Activated CD4-positive, alpha-beta T cell treated with anti-CD3 and anti-CD28 coated beads, Interleukin-2, amount 50 U/mL, for 1 hour (primary cell): ENCODE results near the gene KLF1.
"Not testable (repeated sequence)": the region's sequence is repeated elsewhere in the genome, so short reads cannot be mapped to it uniquely, and the experiment has no call there.

Experiments used
- DNase-seq: peaks from one replicate; pipeline ENCODE4 v3.0.0-alpha.2; 2020

The KLF1 gene

GRCh38 chr19:12890787-12891552 lies 4.0 kb upstream of the KLF1 start, which contains the start of gene GCDH:
TSS of gene GCDH (plus strand) at chr19:12891160. CDS start at chr19:12891305, 145 bp downstream.
- DNase-seq, result peak; percentile 95

GRCh38 chr19:12890299-12890786 lies 3.3 kb upstream of the KLF1 start:
- not testable (repeated sequence) for DNase-seq

GRCh38 chr19:12888006-12888603 lies 1.1 kb upstream of the KLF1 start:
- no peak for DNase-seq

- no peak for DNase-seq
Measured at GRCh38 chr19:12886651-12886968, 391 bp downstream of the KLF1 start.

GRCh38 chr19:12885749-12886650 lies 1.0 kb downstream of the KLF1 start:
- DNase-seq, result no peak

- DNase-seq, result peak; percentile 86
Measured at GRCh38 chr19:12884926-12885748, 1.9 kb downstream of the KLF1 start.

- no peak for DNase-seq
Measured at GRCh38 chr19:12884627-12884925, 2.4 kb downstream of the KLF1 start.

- DNase-seq, result no peak
Measured at GRCh38 chr19:12884202-12884601, 2.8 kb downstream of the KLF1 start.

GRCh38 chr19:12882589-12882988 lies 4.4 kb downstream of the KLF1 start:
- DNase-seq, result no peak

- peak; percentile 88 for DNase-seq
Measured at GRCh38 chr19:12881172-12881808, 5.7 kb downstream of the KLF1 start, which contains the start of gene DNASE2. TSS of gene DNASE2 (minus strand) at chr19:12881449. CDS start at chr19:12881375, 74 bp downstream.

- DNase-seq, result no peak
Measured at GRCh38 chr19:12880551-12881171, 6.3 kb downstream of the KLF1 start.

- DNase-seq, result no peak
Measured at GRCh38 chr19:12875086-12875485, 11.9 kb downstream of the KLF1 start.

- no peak for DNase-seq
Measured at GRCh38 chr19:12873891-12874745, 12.9 kb downstream of the KLF1 start.

GRCh38 chr19:12872941-12873890 lies 13.8 kb downstream of the KLF1 start:
- peak; percentile 52 for DNase-seq

GRCh38 chr19:12872255-12872654 lies 14.7 kb downstream of the KLF1 start:
- no peak for DNase-seq

GRCh38 chr19:12871681-12872080 lies 15.3 kb downstream of the KLF1 start:
- no peak for DNase-seq

GRCh38 chr19:12868540-12869112 lies 18.4 kb downstream of the KLF1 start:
- no peak for DNase-seq

- peak; percentile 50 for DNase-seq
Measured at GRCh38 chr19:12867120-12868099, 19.6 kb downstream of the KLF1 start.
